ENCODE results near the gene ACACB. TPM values are rescaled to one million over a fixed set of nuclear protein-coding genes. Genes with fewer than 3 reads are reported as not detected.
"Not testable (repeated sequence)": the region's sequence is repeated elsewhere in the genome, so short reads cannot be mapped to it uniquely, and the experiment has no call there.

The ACACB gene
- total and polyA plus RNA-seq, 12 donors, result 12.8 to 241 (median 107) TPM

- H3K27ac ChIP-seq, result peak overlapping the region in 7 of 10 donors; percentile 32 to 63 (median 42)
- 69 to 73% methylated on average over 7 of the region's 7 CpGs for WGBS, 2 donors
- peaks cover 0 to 9% (median 0%) of the 10 kb centered on the region in 11 donors for H3K9me3 ChIP-seq
- no peaks in the 10 kb centered on the region for H3K27me3 ChIP-seq
- no peak overlapping the region for H3K4me3 ChIP-seq
- DNase-seq (no peak), ATAC-seq (peak in 4 of 8 donors; percentile 3 to 29 (median 26))
- H3K36me3 ChIP-seq, result peaks cover 0 to 43% (median 0%) of the 10 kb centered on the region in 9 donors
- intact Hi-C loops (cut with DNase I), result no loop called here
- peaks cover 0 to 72% (median 34%) of the 10 kb centered on the region in 9 donors for H3K4me1 ChIP-seq
- TF ChIP-seq, protein P1, sequence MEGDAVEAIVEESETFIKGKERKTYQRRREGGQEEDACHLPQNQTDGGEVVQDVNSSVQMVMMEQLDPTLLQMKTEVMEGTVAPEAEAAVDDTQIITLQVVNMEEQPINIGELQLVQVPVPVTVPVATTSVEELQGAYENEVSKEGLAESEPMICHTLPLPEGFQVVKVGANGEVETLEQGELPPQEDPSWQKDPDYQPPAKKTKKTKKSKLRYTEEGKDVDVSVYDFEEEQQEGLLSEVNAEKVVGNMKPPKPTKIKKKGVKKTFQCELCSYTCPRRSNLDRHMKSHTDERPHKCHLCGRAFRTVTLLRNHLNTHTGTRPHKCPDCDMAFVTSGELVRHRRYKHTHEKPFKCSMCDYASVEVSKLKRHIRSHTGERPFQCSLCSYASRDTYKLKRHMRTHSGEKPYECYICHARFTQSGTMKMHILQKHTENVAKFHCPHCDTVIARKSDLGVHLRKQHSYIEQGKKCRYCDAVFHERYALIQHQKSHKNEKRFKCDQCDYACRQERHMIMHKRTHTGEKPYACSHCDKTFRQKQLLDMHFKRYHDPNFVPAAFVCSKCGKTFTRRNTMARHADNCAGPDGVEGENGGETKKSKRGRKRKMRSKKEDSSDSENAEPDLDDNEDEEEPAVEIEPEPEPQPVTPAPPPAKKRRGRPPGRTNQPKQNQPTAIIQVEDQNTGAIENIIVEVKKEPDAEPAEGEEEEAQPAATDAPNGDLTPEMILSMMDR (IDR thresholded peaks at IDR 0.05), result no peak
These were observed 23.4 kb downstream of the ACACB start for GRCh38 chr12:109139791-109140190.

GRCh38 chr12:109140560-109140959 lies 24.2 kb downstream of the ACACB start:
- 84 to 85% methylated on average over 4 of the region's 4 CpGs for WGBS, 2 donors
- DNase-seq (no peak), ATAC-seq (peak in 1 of 8 donors; percentile 39)
- peak overlapping the region in 3 of 10 donors; percentile 32 to 58 (median 58) for H3K27ac ChIP-seq
- H3K27me3 ChIP-seq, result no peaks in the 10 kb centered on the region
- peaks cover 0 to 43% (median 0%) of the 10 kb centered on the region in 9 donors for H3K36me3 ChIP-seq
- TF ChIP-seq, protein P1 (IDR thresholded peaks at IDR 0.05), result no peak
- peaks cover 0 to 9% (median 0%) of the 10 kb centered on the region in 11 donors for H3K9me3 ChIP-seq
- no peak overlapping the region for H3K4me3 ChIP-seq
- intact Hi-C loops (cut with DNase I), result no loop called here
- H3K4me1 ChIP-seq, result peaks cover 0 to 75% (median 34%) of the 10 kb centered on the region in 9 donors

DNA sequence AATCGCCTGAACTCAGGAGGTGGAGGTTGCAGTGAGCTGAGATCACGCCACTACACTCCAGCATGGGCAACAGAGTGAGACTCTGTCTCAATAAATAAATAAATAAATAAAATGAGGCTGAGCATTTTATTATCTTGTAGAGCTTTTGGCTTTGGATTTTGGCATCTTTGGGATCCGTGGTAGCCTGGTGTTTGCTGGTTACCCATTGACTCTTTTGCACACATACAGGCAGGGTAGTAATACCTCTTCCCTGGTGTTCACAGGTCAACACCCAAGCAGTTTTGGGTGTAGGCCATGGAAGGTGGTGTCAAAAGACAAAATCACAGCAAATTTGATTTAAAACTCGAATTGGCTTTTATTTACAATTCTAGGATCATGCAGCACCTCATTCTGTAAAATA lies 27.8 kb downstream of the ACACB start:
- peaks cover 2 to 81% (median 43%) of the 10 kb centered on the region in 9 donors for H3K4me1 ChIP-seq
- no peaks in the 10 kb centered on the region for H3K27me3 ChIP-seq
- no peak overlapping the region for H3K4me3 ChIP-seq
- no peak for ATAC-seq
- no peak overlapping the region for H3K27ac ChIP-seq
- H3K9me3 ChIP-seq, result no peaks in the 10 kb centered on the region
- H3K36me3 ChIP-seq, result peaks cover 0 to 50% (median 0%) of the 10 kb centered on the region in 9 donors
- intact Hi-C loops (cut with DNase I), result no loop called here
- WGBS, 2 donors, result 55% methylated on average over 4 of the region's 4 CpGs
- TF ChIP-seq, protein P1 (IDR thresholded peaks at IDR 0.05), result no peak
- DNase-seq, result no peak

DNA sequence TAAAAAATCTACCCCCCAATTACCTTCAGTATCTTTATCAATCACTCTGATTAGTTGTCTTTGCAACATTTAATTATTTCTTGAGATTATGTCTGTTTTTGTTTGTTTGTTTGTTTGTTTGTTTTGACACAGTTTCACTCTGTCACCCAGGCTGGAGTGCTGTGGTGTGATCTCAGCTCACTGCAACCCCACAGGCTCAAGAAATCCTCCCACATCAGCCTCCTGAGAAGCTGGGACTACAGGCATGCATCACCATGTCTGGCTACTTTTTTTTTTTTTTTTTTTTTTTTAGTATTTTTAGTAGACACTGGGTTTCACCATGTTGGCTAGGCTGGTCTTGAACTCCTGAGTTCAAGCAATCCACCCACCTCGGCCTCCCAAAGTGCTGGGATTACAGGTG lies 30.7 kb downstream of the ACACB start:
- Histone ChIP-seq H3K27ac (peak overlapping the region in 1 of 10 donors; percentile 45), H3K4me1 (peaks cover 2 to 68% (median 39%) of the 10 kb centered on the region in 9 donors)
- not testable (repeated sequence) for ATAC-seq

DNA sequence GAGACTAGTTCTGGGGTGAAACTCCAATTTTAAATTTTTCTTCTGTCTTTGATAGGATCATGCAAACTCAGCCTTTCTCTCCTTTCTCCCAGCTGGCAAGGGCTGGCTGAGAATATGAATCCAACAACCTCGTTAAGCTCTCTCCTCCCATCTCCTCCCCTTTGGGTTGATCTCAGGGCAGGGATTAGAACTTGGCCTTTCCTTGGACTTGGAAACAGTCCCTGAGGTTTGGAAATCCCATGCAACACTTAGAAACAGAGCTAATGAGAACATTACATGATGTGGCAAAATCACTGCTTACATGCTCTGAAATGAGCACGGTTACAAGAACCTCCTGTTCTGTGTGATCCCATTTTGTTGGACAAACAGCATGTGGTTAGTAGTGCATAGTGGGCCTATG lies 31.6 kb downstream of the ACACB start:
- Histone ChIP-seq H3K36me3 (peaks cover 0 to 24% (median 0%) of the 10 kb centered on the region in 9 donors), H3K27ac (peak overlapping the region; percentile 1 to 56 (median 47)), H3K4me1 (peaks cover 2 to 60% (median 36%) of the 10 kb centered on the region in 9 donors), H3K4me3 (no peak overlapping the region), H3K9me3 (no peaks in the 10 kb centered on the region), H3K27me3 (no peaks in the 10 kb centered on the region)
- peak in 1 of 2 donors; percentile 55 for DNase-seq
- ATAC-seq, result peak; percentile 68 to 95 (median 78)
- TF ChIP-seq, protein P1 (IDR thresholded peaks at IDR 0.05), result no peak
- intact Hi-C loops (cut with DNase I), result no loop called here
- WGBS, 2 donors, result 15 to 20% methylated on average over 2 of the region's 2 CpGs

More for the DNA sequence above, 30.7 kb downstream of the ACACB start:
- 93 to 100% methylated on average over 1 of the region's 1 CpG for WGBS, 2 donors
- intact Hi-C loops (cut with DNase I); H3K27me3 ChIP-seq; H3K9me3 ChIP-seq; DNase-seq; H3K4me3 ChIP-seq: not testable (repeated sequence)
- H3K36me3 ChIP-seq, result peaks cover 0 to 30% (median 0%) of the 10 kb centered on the region in 9 donors

Data from heart right ventricle (tissue), 16 donors.